A673 (cell line): ENCODE measurements around the gene TMEM213. TPM values are rescaled to one million over a fixed set of nuclear protein-coding genes. Genes with fewer than 3 reads are reported as not detected.

Experiments
- BruUV-seq: library from RNA; stranded (reverse); fragments of 400-500 nt; replicated peaks from 2 replicates; lab custom pipeline; 2021; lab: Mats Ljungman, UMichigan
- CTCF ChIA-PET: fragments of 300-600 bp; sonication (Branson Sonifier 250); formaldehyde crosslinking; loops from one replicate; lab custom pipeline; 2022; ENCODE audit warnings: antibody characterized with exemption; lab: Charles Lee
- POLR2A ChIA-PET: fragments of 300-600 bp; sonication (Branson Sonifier 250); formaldehyde crosslinking; loops from one replicate; lab custom pipeline; 2022; ENCODE audit warnings: antibody characterized with exemption; ENCODE audit not compliant: low non-redundant PET; lab: Charles Lee
- DNase-seq: peaks from one replicate; pipeline ENCODE4 v3.0.0-alpha.2; 2015; ENCODE audit warnings: low spot score
- H3K27ac ChIP-seq: fragments of 200-600 bp; sonication (generic); 2 replicates; pipeline ENCODE4 v1.5.1; 2016; ENCODE audit warnings: mixed run types, low read depth, mild to moderate bottlenecking, mixed read lengths, antibody characterized with exemption, low read length; ENCODE audit not compliant: poor library complexity, severe bottlenecking
- H3K27me3 ChIP-seq: fragments of 200-600 bp; sonication (generic); replicated peaks from 2 replicates; pipeline ENCODE4 v1.6.1; 2017; ENCODE audit warnings: mixed run types, low read depth, mild to moderate bottlenecking, mixed read lengths, antibody characterized with exemption, low read length; ENCODE audit not compliant: insufficient read depth, poor library complexity
- H3K36me3 ChIP-seq: fragments of 200-600 bp; sonication (generic); 2 replicates; pipeline ENCODE4 v1.6.1; 2016; ENCODE audit warnings: mixed run types, mild to moderate bottlenecking, mixed read lengths, antibody characterized with exemption, low read length; ENCODE audit not compliant: insufficient read depth, poor library complexity, severe bottlenecking
- H3K4me1 ChIP-seq: fragments of 200-600 bp; sonication (generic); 2 replicates; pipeline ENCODE4 v1.6.1; 2017; ENCODE audit warnings: mixed run types, mild to moderate bottlenecking, mixed read lengths, antibody characterized with exemption, low read length; ENCODE audit not compliant: insufficient read depth, poor library complexity, severe bottlenecking
- H3K4me3 ChIP-seq: fragments of 200-600 bp; sonication (generic); 2 replicates; pipeline ENCODE4 v1.5.1; 2016; ENCODE audit warnings: low read depth, mixed run types, mild to moderate bottlenecking, mixed read lengths, low read length; ENCODE audit not compliant: poor library complexity, severe bottlenecking
- H3K9me3 ChIP-seq: fragments of 200-600 bp; sonication (generic); 2 replicates; pipeline ENCODE4 v1.6.1; 2016; ENCODE audit warnings: mixed run types, low read depth, mild to moderate bottlenecking, mixed read lengths, antibody characterized with exemption, low read length; ENCODE audit not compliant: poor library complexity, severe bottlenecking
- EZH2 ChIP-seq: fragments of 200-600 bp; sonication (generic); IDR thresholded peaks from 2 replicates; pipeline ENCODE4 v1.6.1; 2017; ENCODE audit warnings: borderline replicate concordance, low read depth, mild to moderate bottlenecking, mixed read lengths, antibody characterized with exemption, low read length; ENCODE audit not compliant: poor library complexity, severe bottlenecking
- intact Hi-C: fragments of 100-400 bp; cut with micrococcal nuclease; formaldehyde crosslinking; loops from one replicate; pipeline ENCODE4 v1.10.0; 2022; ENCODE audit not compliant: unreplicated experiment
- total RNA-seq: library from RNA; stranded (reverse); gene quantifications from 2 replicates; pipeline ENCODE4 v1.2.3, GENCODE V29; 2021
- TF ChIP-seq, protein P1 (sequence below): fragments of 300-800, 200-600 bp; sonication (generic); conservative IDR thresholded peaks from 2 replicates; pipeline ENCODE4 v1.5.1; 2017; ENCODE audit warnings: low read depth, mild to moderate bottlenecking, antibody characterized with exemption, low read length, moderate library complexity, mixed read lengths

The TMEM213 gene
- total RNA-seq, 1 experiment from 2014 or later: not detected

DNA sequence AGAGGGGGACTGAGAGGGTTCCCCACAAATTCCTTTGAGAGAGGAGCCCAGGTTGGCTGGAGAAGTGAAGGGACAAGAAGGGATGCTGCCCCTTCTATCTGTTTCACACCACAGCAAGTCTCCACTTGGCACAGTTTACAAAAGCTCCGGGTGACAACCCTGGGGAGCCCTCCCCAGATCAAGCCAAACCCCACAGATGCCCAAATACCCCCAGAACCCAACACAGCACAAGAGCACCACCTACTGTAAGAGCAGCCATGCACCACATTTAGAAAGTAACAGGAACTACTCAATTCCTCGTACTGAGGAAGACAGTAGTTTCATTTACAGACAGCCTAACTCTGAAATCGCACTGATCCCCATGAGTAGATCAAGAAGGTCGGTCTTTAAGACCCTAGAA is 68.0 kb downstream of the TMEM213 start:
- POLR2A ChIA-PET: no interaction called here
- intact Hi-C loops: loop anchor here (10.0 kb wide), 1 partner anchor 701 kb away; no protein-coding TSS in a partner anchor

DNA sequence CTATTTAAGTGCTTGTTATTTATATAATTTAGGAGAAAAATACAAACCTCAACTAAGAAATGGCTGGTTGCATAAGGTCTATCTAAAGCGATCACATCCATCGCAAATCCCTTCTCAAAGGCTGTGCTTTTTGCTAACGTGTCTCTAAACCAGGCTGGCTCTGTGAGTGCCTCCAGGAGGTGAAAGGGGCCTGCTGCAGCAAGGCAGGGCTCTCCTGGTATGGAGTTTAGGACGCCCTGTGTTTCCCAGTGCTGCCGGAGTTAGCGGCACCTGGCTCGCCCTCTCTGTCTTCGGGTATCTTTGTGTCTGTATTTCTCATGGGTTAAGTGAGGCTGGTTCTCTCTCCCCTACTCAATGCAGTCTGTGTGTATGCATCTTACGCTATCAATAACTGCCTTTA is 68.6 kb downstream of the TMEM213 start:
- intact Hi-C loops: loop anchor here (10.0 kb wide), 1 partner anchor 702 kb away; no protein-coding TSS in a partner anchor
- POLR2A ChIA-PET: no interaction called here
- Histone ChIP-seq H3K4me1 (no peaks in the 10 kb centered on the region), H3K9me3 (no peaks in the 10 kb centered on the region), H3K36me3 (no peaks in the 10 kb centered on the region), H3K27ac (no peak overlapping the region), H3K27me3 (no peaks in the 10 kb centered on the region), H3K4me3 (no peak overlapping the region)
- DNase-seq: no peak
- BruUV-seq: no TSS peak
- CTCF ChIA-PET: no interaction called here
- TF ChIP-seq, protein P1, sequence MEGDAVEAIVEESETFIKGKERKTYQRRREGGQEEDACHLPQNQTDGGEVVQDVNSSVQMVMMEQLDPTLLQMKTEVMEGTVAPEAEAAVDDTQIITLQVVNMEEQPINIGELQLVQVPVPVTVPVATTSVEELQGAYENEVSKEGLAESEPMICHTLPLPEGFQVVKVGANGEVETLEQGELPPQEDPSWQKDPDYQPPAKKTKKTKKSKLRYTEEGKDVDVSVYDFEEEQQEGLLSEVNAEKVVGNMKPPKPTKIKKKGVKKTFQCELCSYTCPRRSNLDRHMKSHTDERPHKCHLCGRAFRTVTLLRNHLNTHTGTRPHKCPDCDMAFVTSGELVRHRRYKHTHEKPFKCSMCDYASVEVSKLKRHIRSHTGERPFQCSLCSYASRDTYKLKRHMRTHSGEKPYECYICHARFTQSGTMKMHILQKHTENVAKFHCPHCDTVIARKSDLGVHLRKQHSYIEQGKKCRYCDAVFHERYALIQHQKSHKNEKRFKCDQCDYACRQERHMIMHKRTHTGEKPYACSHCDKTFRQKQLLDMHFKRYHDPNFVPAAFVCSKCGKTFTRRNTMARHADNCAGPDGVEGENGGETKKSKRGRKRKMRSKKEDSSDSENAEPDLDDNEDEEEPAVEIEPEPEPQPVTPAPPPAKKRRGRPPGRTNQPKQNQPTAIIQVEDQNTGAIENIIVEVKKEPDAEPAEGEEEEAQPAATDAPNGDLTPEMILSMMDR: no peak
- TF ChIP-seq EZH2: no peak

More for the DNA sequence above, 68.0 kb downstream of the TMEM213 start:
- Histone ChIP-seq H3K27me3 (no peaks in the 10 kb centered on the region), H3K9me3 (no peaks in the 10 kb centered on the region), H3K27ac (no peak overlapping the region), H3K36me3 (no peaks in the 10 kb centered on the region), H3K4me3 (no peak overlapping the region), H3K4me1 (no peaks in the 10 kb centered on the region)
- BruUV-seq: no TSS peak
- TF ChIP-seq, protein P1: peak; percentile 50
- TF ChIP-seq EZH2: no peak
- CTCF ChIA-PET: no interaction called here
- no peak for DNase-seq

DNA sequence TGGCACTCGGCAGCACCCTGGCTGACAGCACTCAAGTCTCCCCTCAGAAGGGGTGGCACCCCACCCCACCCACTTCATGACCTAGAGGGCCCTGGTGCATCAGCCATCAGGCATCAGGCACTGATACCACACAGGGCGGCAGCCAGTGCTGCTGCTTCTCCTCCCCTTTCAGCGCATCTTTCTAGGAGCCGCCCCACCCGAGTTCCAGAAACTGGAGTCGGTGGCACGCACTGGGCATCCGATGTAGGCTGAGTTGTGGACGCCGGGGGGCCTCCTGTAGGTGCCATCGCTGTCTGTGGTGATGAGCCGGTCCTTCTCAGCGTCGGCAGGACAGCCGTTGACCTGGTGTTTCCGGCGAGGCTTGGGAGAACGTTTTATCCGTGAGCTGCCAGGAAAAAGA is 70.0 kb downstream of the TMEM213 start:
- CTCF ChIA-PET: interaction anchor here (1.5 kb wide), 1 partner anchor 19 kb away, joined by 3 read pairs; no protein-coding TSS in a partner anchor
- TF ChIP-seq, protein P1: no peak
- no peak for TF ChIP-seq EZH2
- no peak for DNase-seq
- no peak overlapping the region for H3K4me3 ChIP-seq
- intact Hi-C loops: loop anchor here (10.0 kb wide), 1 partner anchor 703 kb away; no protein-coding TSS in a partner anchor
- no peaks in the 10 kb centered on the region for H3K4me1 ChIP-seq
- H3K36me3 ChIP-seq: no peaks in the 10 kb centered on the region
- no peaks in the 10 kb centered on the region for H3K27me3 ChIP-seq
- no TSS peak for BruUV-seq
- no peak overlapping the region for H3K27ac ChIP-seq
- H3K9me3 ChIP-seq: no peaks in the 10 kb centered on the region
- POLR2A ChIA-PET: interaction anchor here (0.6 kb wide), 1 partner anchor 117 kb away, joined by 3 read pairs; no protein-coding TSS in a partner anchor
